Thyroid gland (tissue), 4 donors: ENCODE results near the gene TUT7. TPM values are rescaled to one million over a fixed set of nuclear protein-coding genes. Genes with fewer than 3 reads are reported as not detected.

Experiments used
- DNase-seq, 2 donors: peaks; one replicate each; pipeline ENCODE4 v3.0.0-alpha.2; 2019
- H3K27ac ChIP-seq, 3 donors: fragments of 200-600 bp; sonication (generic); 1 replicate in 2 of 3; 2 replicates in 1 of 3; pipeline ENCODE4 v1.5.1; 2016 to 2019; ENCODE audit warnings: mild to moderate bottlenecking in 1 of 3, moderate library complexity in 1 of 3
- H3K27me3 ChIP-seq: fragments of 200-600 bp; sonication (generic); one replicate; pipeline ENCODE4 v1.5.1; 2019
- H3K36me3 ChIP-seq, 2 donors: fragments of 200-600 bp; sonication (generic); one replicate each; pipeline ENCODE4 v1.5.1; 2016 to 2019
- H3K4me1 ChIP-seq, 2 donors: fragments of 200-600 bp; sonication (generic); one replicate each; pipeline ENCODE4 v1.5.1; 2017 to 2019
- H3K4me3 ChIP-seq, 3 donors: fragments of 200-600 bp; sonication (generic); replicated peaks in 1 of 3; 1 replicate in 2 of 3; 2 replicates in 1 of 3; pipeline ENCODE4 v1.5.1; 2016; ENCODE audit warnings: mild to moderate bottlenecking in 1 of 3
- H3K9me3 ChIP-seq: fragments of 200-600 bp; sonication (generic); one replicate; pipeline ENCODE4 v1.5.1; 2017
- POLR2A ChIP-seq, 2 donors: fragments of 450-650 bp; IDR thresholded peaks; one replicate each; pipeline ENCODE4 v1.6.1; 2017; ENCODE audit warnings: antibody characterized with exemption in 2 of 2, mild to moderate bottlenecking in 2 of 2, moderate library complexity in 1 of 2
- WGBS, 2 donors: methylation state at CpG; one replicate each; pipeline ENCODE4 v1.1.5; 2017; 5-methylcytosine and 5-hydroxymethylcytosine counted together
- intact Hi-C: fragments of 100-400 bp; cut with DNase I; formaldehyde crosslinking; loops from one replicate; pipeline ENCODE4 v1.15.1; 2023
- total RNA-seq, 4 donors: library from RNA; depleted of rRNA; stranded (reverse); fragments of >200 nt; gene quantifications; one replicate each; pipeline ENCODE4 v1.2.3, GENCODE V29; 2016
- TF ChIP-seq, protein P1 (sequence below), 6 experiments: fragments of 200-600 bp in 3 of 6; fragments of 450-650 bp in 3 of 6; sonication (generic) in 3 of 6; IDR thresholded peaks; one replicate each; pipeline ENCODE4 v1.5.1; 2016 to 2019; ENCODE audit warnings: antibody characterized with exemption in 6 of 6, mild to moderate bottlenecking in 2 of 6, inconsistent platforms in 1 of 6, moderate library complexity in 1 of 6

The TUT7 gene
- total RNA-seq, 4 donors from 2014 or later = 32.0 to 40.6 (median 33.7) TPM

GRCh38 chr9:86308687-86309086 is 45.5 kb downstream of the TUT7 start:
- H3K27ac ChIP-seq = no peak overlapping the region
- H3K36me3 ChIP-seq = peaks cover 44 to 46% of the 10 kb centered on the region in 2 donors
- no peak overlapping the region for H3K4me3 ChIP-seq
- no peaks in the 10 kb centered on the region for H3K27me3 ChIP-seq
- WGBS, 2 donors = 91 to 96% methylated on average over 1 of the region's 1 CpG
- no peaks in the 10 kb centered on the region for H3K4me1 ChIP-seq
- no peaks in the 10 kb centered on the region for H3K9me3 ChIP-seq
- intact Hi-C loops = no loop called here
- TF ChIP-seq, protein P1, sequence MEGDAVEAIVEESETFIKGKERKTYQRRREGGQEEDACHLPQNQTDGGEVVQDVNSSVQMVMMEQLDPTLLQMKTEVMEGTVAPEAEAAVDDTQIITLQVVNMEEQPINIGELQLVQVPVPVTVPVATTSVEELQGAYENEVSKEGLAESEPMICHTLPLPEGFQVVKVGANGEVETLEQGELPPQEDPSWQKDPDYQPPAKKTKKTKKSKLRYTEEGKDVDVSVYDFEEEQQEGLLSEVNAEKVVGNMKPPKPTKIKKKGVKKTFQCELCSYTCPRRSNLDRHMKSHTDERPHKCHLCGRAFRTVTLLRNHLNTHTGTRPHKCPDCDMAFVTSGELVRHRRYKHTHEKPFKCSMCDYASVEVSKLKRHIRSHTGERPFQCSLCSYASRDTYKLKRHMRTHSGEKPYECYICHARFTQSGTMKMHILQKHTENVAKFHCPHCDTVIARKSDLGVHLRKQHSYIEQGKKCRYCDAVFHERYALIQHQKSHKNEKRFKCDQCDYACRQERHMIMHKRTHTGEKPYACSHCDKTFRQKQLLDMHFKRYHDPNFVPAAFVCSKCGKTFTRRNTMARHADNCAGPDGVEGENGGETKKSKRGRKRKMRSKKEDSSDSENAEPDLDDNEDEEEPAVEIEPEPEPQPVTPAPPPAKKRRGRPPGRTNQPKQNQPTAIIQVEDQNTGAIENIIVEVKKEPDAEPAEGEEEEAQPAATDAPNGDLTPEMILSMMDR (IDR thresholded peaks at IDR 0.05) = no peak
- TF ChIP-seq POLR2A (IDR thresholded peaks at IDR 0.05) = no peak
- no peak for DNase-seq

DNA sequence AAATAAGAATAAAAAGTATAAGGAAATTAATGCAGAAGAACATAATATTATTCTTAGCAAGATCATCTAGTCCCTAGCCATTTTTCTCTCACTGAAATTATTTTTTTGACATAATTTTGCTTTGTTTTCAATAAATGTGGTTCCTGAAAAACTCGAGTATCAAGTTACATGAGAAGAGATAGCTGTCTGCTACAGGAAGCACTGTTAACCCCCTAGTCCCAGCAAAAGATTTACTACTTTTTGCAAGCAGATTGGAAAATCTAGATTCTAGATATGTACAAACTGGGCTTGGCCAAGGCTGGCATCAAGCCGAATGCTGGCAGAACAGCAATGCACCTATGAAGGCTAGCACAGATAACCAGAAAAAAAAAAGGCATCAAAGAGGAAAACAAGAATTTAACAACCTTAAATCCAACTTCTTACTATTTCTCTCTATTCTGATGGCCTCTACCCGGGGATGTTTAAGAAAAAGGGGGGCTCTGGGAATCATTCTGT is 49.9 kb downstream of the TUT7 start:
- Histone ChIP-seq H3K4me1 (peaks cover 0 to 6% of the 10 kb centered on the region in 2 donors), H3K36me3 (peaks cover 62 to 65% of the 10 kb centered on the region in 2 donors), H3K4me3 (no peak overlapping the region), H3K27me3 (no peaks in the 10 kb centered on the region), H3K9me3 (no peaks in the 10 kb centered on the region), H3K27ac (no peak overlapping the region)
- WGBS, 2 donors = 66 to 78% methylated on average over 3 of the region's 3 CpGs
- no peak for DNase-seq
- TF ChIP-seq POLR2A (IDR thresholded peaks at IDR 0.05) = no peak
- TF ChIP-seq, protein P1 (IDR thresholded peaks at IDR 0.05) = no peak
- intact Hi-C loops = no loop called here

DNA sequence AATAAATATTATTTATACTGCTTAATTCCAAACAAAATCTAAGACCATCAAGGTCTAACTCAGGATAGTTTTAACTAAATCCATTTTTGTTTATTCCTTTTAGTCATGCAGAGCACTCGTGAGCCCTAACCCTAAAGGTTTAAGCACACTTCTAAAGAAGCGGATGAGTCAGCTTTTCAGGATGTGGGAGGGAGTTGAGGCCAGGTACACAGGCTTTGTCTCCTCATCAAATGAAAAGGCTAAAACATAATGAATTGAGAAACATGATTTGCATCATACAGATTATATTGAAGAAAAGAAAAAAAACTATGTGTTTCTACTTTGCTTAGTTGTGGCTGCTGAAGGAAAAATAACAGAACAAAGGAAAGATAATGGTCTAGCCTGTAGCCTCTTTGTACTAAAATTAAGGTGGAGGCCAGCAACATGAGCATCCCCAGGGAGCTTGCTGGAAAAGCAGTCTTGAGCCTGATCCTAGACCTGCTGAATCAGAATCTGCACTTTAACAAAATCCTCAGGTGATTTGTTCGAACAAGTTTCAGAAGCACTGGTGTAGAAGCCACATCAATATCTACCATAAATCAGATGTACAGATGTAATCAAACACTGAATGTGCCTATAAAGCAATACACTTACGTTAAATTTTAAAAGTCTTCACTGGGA is 50.8 kb downstream of the TUT7 start:
- 87 to 91% methylated on average over 4 of the region's 4 CpGs for WGBS, 2 donors
- H3K9me3 ChIP-seq = no peaks in the 10 kb centered on the region
- no peak overlapping the region for H3K4me3 ChIP-seq
- H3K27ac ChIP-seq = no peak overlapping the region
- peaks cover 54 to 65% of the 10 kb centered on the region in 2 donors for H3K36me3 ChIP-seq
- H3K27me3 ChIP-seq = no peaks in the 10 kb centered on the region
- intact Hi-C loops = no loop called here
- no peak for DNase-seq
- TF ChIP-seq POLR2A (IDR thresholded peaks at IDR 0.05) = no peak
- TF ChIP-seq, protein P1 (IDR thresholded peaks at IDR 0.05) = no peak
- H3K4me1 ChIP-seq = peaks cover 4 to 11% of the 10 kb centered on the region in 2 donors

DNA sequence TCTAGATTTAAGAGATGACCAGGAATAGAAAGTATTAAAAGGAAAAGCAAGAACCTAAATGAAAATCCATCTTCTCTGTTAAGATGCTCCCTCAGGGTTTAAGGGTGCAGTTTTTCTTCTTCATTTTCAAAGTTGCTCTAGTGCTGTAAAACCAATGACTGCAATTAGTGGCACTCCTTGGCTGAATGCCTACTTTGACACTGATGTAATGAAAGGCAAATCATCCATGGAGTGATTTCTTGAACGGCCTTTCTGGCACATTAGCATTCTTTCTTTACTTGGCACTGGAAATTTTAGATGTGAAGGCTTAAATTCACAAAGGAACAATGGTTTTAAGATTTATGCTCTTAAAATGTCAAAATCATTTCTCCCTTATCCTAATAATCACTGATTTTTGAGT is 52.5 kb downstream of the TUT7 start:
- peaks cover 39 to 50% of the 10 kb centered on the region in 2 donors for H3K36me3 ChIP-seq
- intact Hi-C loops = no loop called here
- no peak for DNase-seq
- 72 to 89% methylated on average over 1 of the region's 1 CpG for WGBS, 2 donors
- H3K27ac ChIP-seq = no peak overlapping the region
- H3K27me3 ChIP-seq = no peaks in the 10 kb centered on the region
- no peaks in the 10 kb centered on the region for H3K9me3 ChIP-seq
- H3K4me1 ChIP-seq = peaks cover 5 to 18% of the 10 kb centered on the region in 2 donors
- H3K4me3 ChIP-seq = no peak overlapping the region
- no peak for TF ChIP-seq POLR2A (IDR thresholded peaks at IDR 0.05)
- TF ChIP-seq, protein P1 (IDR thresholded peaks at IDR 0.05) = no peak

- peaks cover 39 to 43% of the 10 kb centered on the region in 2 donors for H3K36me3 ChIP-seq
Observed at GRCh38 chr9:86300701-86301100, 53.5 kb downstream of the TUT7 start.

More at GRCh38 chr9:86300701-86301100, 53.5 kb downstream of the TUT7 start:
- intact Hi-C loops = no loop called here
- Histone ChIP-seq H3K9me3 (no peaks in the 10 kb centered on the region), H3K27ac (no peak overlapping the region), H3K27me3 (no peaks in the 10 kb centered on the region), H3K4me3 (no peak overlapping the region), H3K4me1 (peaks cover 5 to 18% of the 10 kb centered on the region in 2 donors)
- WGBS, 2 donors = 84 to 89% methylated on average over 2 of the region's 2 CpGs
- no peak for DNase-seq
- no peak for TF ChIP-seq POLR2A (IDR thresholded peaks at IDR 0.05)
- TF ChIP-seq, protein P1 (IDR thresholded peaks at IDR 0.05) = no peak
